NB4 (cell line): ENCODE data around the gene GRB10.

Source experiments
- MYC ChIP-seq: IDR thresholded peaks from 2 replicates; pipeline ENCODE4 v1.6.1; 2011; ENCODE audit warnings: low read depth, low read length
- POLR2A ChIP-seq: IDR thresholded peaks from 2 replicates; pipeline ENCODE4 v1.6.1; 2011; ENCODE audit warnings: mild to moderate bottlenecking; ENCODE audit not compliant: insufficient read length; ENCODE audit errors: extremely low read depth
- TF ChIP-seq, protein P1 (sequence below): IDR thresholded peaks from one replicate; pipeline ENCODE4 v1.5.1; 2012; ENCODE audit warnings: low read depth, low read length
- TF ChIP-seq, protein P2 (sequence below): IDR thresholded peaks from 2 replicates; pipeline ENCODE4 v1.6.1; 2011; ENCODE audit warnings: low read depth, low read length

GRCh38 chr7:50666124-50666496 lies 116.6 kb downstream of the GRB10 start:
- TF ChIP-seq POLR2A: no peak
- TF ChIP-seq, protein P1, sequence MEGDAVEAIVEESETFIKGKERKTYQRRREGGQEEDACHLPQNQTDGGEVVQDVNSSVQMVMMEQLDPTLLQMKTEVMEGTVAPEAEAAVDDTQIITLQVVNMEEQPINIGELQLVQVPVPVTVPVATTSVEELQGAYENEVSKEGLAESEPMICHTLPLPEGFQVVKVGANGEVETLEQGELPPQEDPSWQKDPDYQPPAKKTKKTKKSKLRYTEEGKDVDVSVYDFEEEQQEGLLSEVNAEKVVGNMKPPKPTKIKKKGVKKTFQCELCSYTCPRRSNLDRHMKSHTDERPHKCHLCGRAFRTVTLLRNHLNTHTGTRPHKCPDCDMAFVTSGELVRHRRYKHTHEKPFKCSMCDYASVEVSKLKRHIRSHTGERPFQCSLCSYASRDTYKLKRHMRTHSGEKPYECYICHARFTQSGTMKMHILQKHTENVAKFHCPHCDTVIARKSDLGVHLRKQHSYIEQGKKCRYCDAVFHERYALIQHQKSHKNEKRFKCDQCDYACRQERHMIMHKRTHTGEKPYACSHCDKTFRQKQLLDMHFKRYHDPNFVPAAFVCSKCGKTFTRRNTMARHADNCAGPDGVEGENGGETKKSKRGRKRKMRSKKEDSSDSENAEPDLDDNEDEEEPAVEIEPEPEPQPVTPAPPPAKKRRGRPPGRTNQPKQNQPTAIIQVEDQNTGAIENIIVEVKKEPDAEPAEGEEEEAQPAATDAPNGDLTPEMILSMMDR: no peak
- TF ChIP-seq MYC: no peak
- TF ChIP-seq, protein P2, sequence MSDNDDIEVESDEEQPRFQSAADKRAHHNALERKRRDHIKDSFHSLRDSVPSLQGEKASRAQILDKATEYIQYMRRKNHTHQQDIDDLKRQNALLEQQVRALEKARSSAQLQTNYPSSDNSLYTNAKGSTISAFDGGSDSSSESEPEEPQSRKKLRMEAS: no peak
